HCT116 (cell line): ENCODE measurements around the gene LUM. TPM values are rescaled to one million over a fixed set of nuclear protein-coding genes. Genes with fewer than 3 reads are reported as not detected.

Experiments
- ATAC-seq: fragments of 200-7000 bp; cut with Tn5 transposase; 2 replicates; pipeline ENCODE4 v1.9.1; 2020; ENCODE audit warnings: mild to moderate bottlenecking, moderate library complexity
- BruUV-seq: library from RNA; stranded (reverse); fragments of 400-500 nt; replicated peaks from 2 replicates; lab custom pipeline; 2021; lab: Mats Ljungman, UMichigan
- CTCF ChIA-PET: fragments of 300-600 bp; sonication (Branson Sonifier 250); formaldehyde crosslinking; loops from one replicate; lab custom pipeline; 2021; ENCODE audit warnings: antibody characterized with exemption; lab: Charles Lee
- POLR2A ChIA-PET: fragments of 300-600, 350-600 bp; sonication (Branson Sonifier 250); formaldehyde crosslinking; loops from one replicate; lab custom pipeline; 2021; ENCODE audit warnings: antibody characterized with exemption; lab: Charles Lee
- RAD21 ChIA-PET, 2 experiments: fragments of 300-600 bp; sonication (Branson Sonifier 250); formaldehyde crosslinking; loops; one replicate each; lab custom pipeline; 2023; ENCODE audit warnings: low total read pairs in 2 of 2; ENCODE audit not compliant: uncharacterized antibody in 2 of 2, unreplicated experiment in 2 of 2, low non-redundant PET in 1 of 2; lab: Charles Lee
- DNase-seq: peaks from one replicate; pipeline ENCODE4 v3.0.0-alpha.2; 2010; ENCODE audit warnings: low read depth, low spot score
- H2AFZ ChIP-seq: fragments of 200-600 bp; shearing (Covaris generic), sonication (generic); 2 replicates; pipeline ENCODE4 v1.6.1; 2017; ENCODE audit warnings: low read depth, mixed run types, mixed read lengths, antibody characterized with exemption, low read length; ENCODE audit not compliant: poor library complexity, severe bottlenecking
- H3K27ac ChIP-seq: 2 replicates; pipeline ENCODE4 v1.5.1; 2012; ENCODE audit warnings: low read depth, low read length
- H3K27me3 ChIP-seq: fragments of 200-600 bp; sonication (generic); 2 replicates; pipeline ENCODE4 v1.6.1; 2016; ENCODE audit warnings: mixed run types, low read length, mixed read lengths; ENCODE audit not compliant: insufficient read depth
- H3K36me3 ChIP-seq, 2 experiments: fragments of 200-500 bp in 1 of 2; fragments of 200-600 bp in 1 of 2; sonication (Bioruptor generic) in 1 of 2; sonication (generic) in 1 of 2; 2 replicates each; pipeline versions ENCODE4 v1.5.1 to v1.6.1; 2014 to 2016; ENCODE audit warnings: low read length in 2 of 2, inconsistent platforms in 1 of 2, mixed read lengths in 1 of 2, mixed run types in 1 of 2; ENCODE audit not compliant: insufficient read depth in 2 of 2, control insufficient read depth in 1 of 2
- H3K4me1 ChIP-seq, 2 experiments: fragments of 200-600 bp in 1 of 2; sonication (generic) in 1 of 2; 2 replicates each; pipeline versions ENCODE4 v1.5.1 to v1.6.1; 2012 to 2017; ENCODE audit warnings: low read length in 2 of 2, inconsistent platforms in 1 of 2, mild to moderate bottlenecking in 1 of 2, mixed read lengths in 1 of 2, mixed run types in 1 of 2, moderate library complexity in 1 of 2; ENCODE audit not compliant: insufficient read depth in 2 of 2, control insufficient read depth in 1 of 2
- H3K4me2 ChIP-seq: fragments of 200-600 bp; sonication (generic); 2 replicates; pipeline ENCODE4 v1.6.1; 2017; ENCODE audit warnings: mixed run types, low read length, mixed read lengths
- H3K4me3 ChIP-seq, 2 experiments: fragments of 200-600 bp in 1 of 2; sonication (generic) in 1 of 2; replicated peaks in 1 of 2; 2 replicates each; pipeline ENCODE4 v1.5.1; 2011 to 2016; ENCODE audit warnings: low read length in 2 of 2, control low read depth in 1 of 2, low read depth in 1 of 2, mild to moderate bottlenecking in 1 of 2, mixed read lengths in 1 of 2, mixed run types in 1 of 2
- H3K79me2 ChIP-seq: fragments of 200-600 bp; sonication (generic); 2 replicates; pipeline ENCODE4 v1.6.1; 2017; ENCODE audit warnings: mild to moderate bottlenecking, mixed run types, low read length, moderate library complexity, mixed read lengths; ENCODE audit not compliant: insufficient read depth
- H3K9ac ChIP-seq: fragments of 200-600 bp; sonication (generic); 2 replicates; pipeline ENCODE4 v1.6.1; 2016; ENCODE audit warnings: low read length, mixed read lengths
- H3K9me2 ChIP-seq: fragments of 200-600 bp; sonication (generic), shearing (Covaris generic); 2 replicates; pipeline ENCODE4 v1.6.1; 2017; ENCODE audit warnings: mixed run types, mild to moderate bottlenecking, moderate library complexity; ENCODE audit not compliant: insufficient read depth
- H3K9me3 ChIP-seq, 2 experiments: fragments of 200-500 bp in 1 of 2; fragments of 200-600 bp in 1 of 2; sonication (Bioruptor generic) in 1 of 2; sonication (generic) in 1 of 2; 2 replicates each; pipeline ENCODE4 v1.6.1; 2014 to 2017; ENCODE audit warnings: low read length in 2 of 2, mixed read lengths in 2 of 2, inconsistent platforms in 1 of 2, low read depth in 1 of 2, mild to moderate bottlenecking in 1 of 2, mixed run types in 1 of 2, moderate library complexity in 1 of 2; ENCODE audit not compliant: control insufficient read depth in 1 of 2, insufficient read depth in 1 of 2
- H4K20me1 ChIP-seq: fragments of 200-600 bp; sonication (generic), shearing (Covaris generic); 2 replicates; pipeline ENCODE4 v1.6.1; 2017; ENCODE audit warnings: mixed run types, mild to moderate bottlenecking, moderate library complexity; ENCODE audit not compliant: insufficient read depth
- CBX3 ChIP-seq: IDR thresholded peaks from 2 replicates; pipeline ENCODE4 v1.6.1; 2012; ENCODE audit warnings: low read depth
- CEBPB ChIP-seq: IDR thresholded peaks from 2 replicates; pipeline ENCODE4 v1.6.1; 2012; ENCODE audit warnings: low read depth
- EGR1 ChIP-seq: IDR thresholded peaks from 2 replicates; pipeline ENCODE4 v1.6.1; 2012; ENCODE audit warnings: low read depth
- ELF1 ChIP-seq: IDR thresholded peaks from 2 replicates; pipeline ENCODE4 v1.6.1; 2012; ENCODE audit warnings: low read depth, borderline replicate concordance
- EZH2 ChIP-seq: fragments of 200-600 bp; sonication (generic); IDR thresholded peaks from 2 replicates; pipeline ENCODE4 v1.6.1; 2017; ENCODE audit warnings: antibody characterized with exemption, mixed run types
- EZH2phosphoT487 ChIP-seq: fragments of 200-600 bp; IDR thresholded peaks from 2 replicates; pipeline ENCODE4 v1.6.1; 2018; ENCODE audit warnings: antibody characterized with exemption, borderline replicate concordance
- FOSL1 ChIP-seq: IDR thresholded peaks from 2 replicates; pipeline ENCODE4 v1.6.1; 2012; ENCODE audit warnings: low read depth
- JUND ChIP-seq: IDR thresholded peaks from 2 replicates; pipeline ENCODE4 v1.6.1; 2012
- POLR2A ChIP-seq: IDR thresholded peaks from 2 replicates; pipeline ENCODE4 v1.7.0; 2011; ENCODE audit warnings: borderline replicate concordance; ENCODE audit not compliant: insufficient read depth, insufficient read length; ENCODE audit errors: extremely low read depth
- POLR2AphosphoS5 ChIP-seq: IDR thresholded peaks from 2 replicates; pipeline ENCODE4 v1.6.1; 2011; ENCODE audit warnings: mild to moderate bottlenecking, low read depth, low read length, moderate library complexity
- RAD21 ChIP-seq: IDR thresholded peaks from 2 replicates; pipeline ENCODE4 v1.6.1; 2012; ENCODE audit warnings: low read depth, mild to moderate bottlenecking
- SIN3A ChIP-seq: IDR thresholded peaks from 2 replicates; pipeline ENCODE4 v1.6.1; 2012; ENCODE audit warnings: low read depth
- SP1 ChIP-seq: IDR thresholded peaks from 2 replicates; pipeline ENCODE4 v1.6.1; 2012; ENCODE audit warnings: low read depth
- TCF7L2 ChIP-seq: IDR thresholded peaks from 2 replicates; pipeline ENCODE4 v1.7.0; 2011; ENCODE audit warnings: borderline replicate concordance, inconsistent platforms; ENCODE audit not compliant: insufficient read depth, insufficient read length; ENCODE audit errors: extremely low read depth
- YY1 ChIP-seq: IDR thresholded peaks from 2 replicates; pipeline ENCODE4 v1.6.1; 2011; ENCODE audit warnings: low read length, low read depth, moderate library complexity, mild to moderate bottlenecking; ENCODE audit not compliant: insufficient replicate concordance; ENCODE audit errors: extremely low read depth
- ZFX ChIP-seq: fragments of 450-650 bp; IDR thresholded peaks from 2 replicates; pipeline ENCODE4 v1.6.1; 2017
- intact Hi-C: fragments of 100-400 bp; cut with micrococcal nuclease; formaldehyde crosslinking; loops from 2 replicates; pipeline ENCODE4 v1.10.0; 2022
- total RNA-seq: library from RNA; stranded (reverse); gene quantifications from one replicate; pipeline ENCODE4 v1.2.1, GENCODE V29; 2021; ENCODE audit not compliant: unreplicated experiment
- TF ChIP-seq, protein P1 (sequence below), 3 experiments: fragments of 200-600 bp in 1 of 3; sonication (generic) in 1 of 3; IDR thresholded peaks in 2 of 3; conservative IDR thresholded peaks in 1 of 3; 2 replicates each; pipeline ENCODE4 v1.5.1; 2012 to 2017; ENCODE audit warnings: low read depth in 2 of 3, low read length in 2 of 3, antibody characterized with exemption in 1 of 3, borderline replicate concordance in 1 of 3, control low read depth in 1 of 3, mild to moderate bottlenecking in 1 of 3, mixed read lengths in 1 of 3, mixed run types in 1 of 3, moderate library complexity in 1 of 3; ENCODE audit not compliant: insufficient read depth in 1 of 3
- TF ChIP-seq, protein P2 (sequence below): IDR thresholded peaks from 2 replicates; pipeline ENCODE4 v1.6.1; 2011; ENCODE audit warnings: mild to moderate bottlenecking, low read length, moderate library complexity; ENCODE audit not compliant: insufficient replicate concordance; ENCODE audit errors: extremely low read depth
- TF ChIP-seq, protein P3 (sequence below): IDR thresholded peaks from 2 replicates; pipeline ENCODE4 v1.6.1; 2012; ENCODE audit warnings: low read depth
- TF ChIP-seq, protein P4 (sequence below): IDR thresholded peaks from 2 replicates; pipeline ENCODE4 v1.6.1; 2012

The LUM gene
- total RNA-seq, 1 experiment from 2014 or later: 0.69 TPM

DNA sequence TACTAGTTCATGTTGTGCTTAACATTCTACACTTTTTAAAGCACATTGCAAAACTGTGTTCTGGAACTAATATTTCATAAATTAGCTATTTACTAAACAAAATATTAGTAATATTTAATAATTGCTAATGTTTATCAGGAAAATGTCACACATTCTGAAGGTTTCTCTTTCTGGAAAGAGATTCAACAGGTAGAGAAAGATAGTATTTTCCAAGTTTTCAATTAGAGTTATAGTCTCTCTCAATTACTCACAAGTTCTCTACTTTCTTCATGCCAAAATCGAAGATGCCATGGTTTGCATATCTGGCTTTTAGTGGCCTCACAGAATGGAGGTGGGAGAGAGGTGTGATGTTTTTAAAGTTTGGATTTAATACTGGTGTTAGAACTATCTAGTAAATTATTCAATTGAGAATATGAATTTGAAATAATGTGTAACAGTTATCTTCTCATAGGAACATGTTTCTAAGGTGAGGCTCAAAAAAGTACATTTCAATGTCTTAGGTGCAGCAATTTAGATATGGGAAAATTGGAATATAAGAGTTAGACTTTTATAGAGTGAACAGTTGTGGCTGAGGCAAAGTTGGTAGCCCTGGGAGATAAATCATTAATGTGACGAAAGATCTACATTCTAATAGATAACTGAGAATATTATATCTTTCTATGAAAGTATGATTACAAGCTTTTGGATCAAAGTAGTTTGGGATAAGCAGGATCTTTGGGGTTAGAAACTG is 1.5 kb downstream of the LUM start:
- no peaks in the 10 kb centered on the region for H4K20me1 ChIP-seq
- H3K9me3 ChIP-seq: no peaks in the 10 kb centered on the region
- DNase-seq: no peak
- ATAC-seq: no peak
- H3K27me3 ChIP-seq: no peaks in the 10 kb centered on the region
- TF ChIP-seq ELF1: no peak
- TF ChIP-seq, protein P1, sequence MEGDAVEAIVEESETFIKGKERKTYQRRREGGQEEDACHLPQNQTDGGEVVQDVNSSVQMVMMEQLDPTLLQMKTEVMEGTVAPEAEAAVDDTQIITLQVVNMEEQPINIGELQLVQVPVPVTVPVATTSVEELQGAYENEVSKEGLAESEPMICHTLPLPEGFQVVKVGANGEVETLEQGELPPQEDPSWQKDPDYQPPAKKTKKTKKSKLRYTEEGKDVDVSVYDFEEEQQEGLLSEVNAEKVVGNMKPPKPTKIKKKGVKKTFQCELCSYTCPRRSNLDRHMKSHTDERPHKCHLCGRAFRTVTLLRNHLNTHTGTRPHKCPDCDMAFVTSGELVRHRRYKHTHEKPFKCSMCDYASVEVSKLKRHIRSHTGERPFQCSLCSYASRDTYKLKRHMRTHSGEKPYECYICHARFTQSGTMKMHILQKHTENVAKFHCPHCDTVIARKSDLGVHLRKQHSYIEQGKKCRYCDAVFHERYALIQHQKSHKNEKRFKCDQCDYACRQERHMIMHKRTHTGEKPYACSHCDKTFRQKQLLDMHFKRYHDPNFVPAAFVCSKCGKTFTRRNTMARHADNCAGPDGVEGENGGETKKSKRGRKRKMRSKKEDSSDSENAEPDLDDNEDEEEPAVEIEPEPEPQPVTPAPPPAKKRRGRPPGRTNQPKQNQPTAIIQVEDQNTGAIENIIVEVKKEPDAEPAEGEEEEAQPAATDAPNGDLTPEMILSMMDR (IDR thresholded peaks at IDR 0.05 in 2 of 3, conservative IDR thresholded peaks at IDR 0.05 in 1 of 3; ENCODE audit: borderline replicate concordance in 1 of 3, insufficient read depth in 1 of 3, low read depth in 2 of 3, low read length in 2 of 3): no peak
- no peak for TF ChIP-seq FOSL1
- no peak for TF ChIP-seq CEBPB
- no peak for TF ChIP-seq SP1
- no peak for TF ChIP-seq EZH2phosphoT487
- TF ChIP-seq YY1: no peak
- TF ChIP-seq, protein P2, sequence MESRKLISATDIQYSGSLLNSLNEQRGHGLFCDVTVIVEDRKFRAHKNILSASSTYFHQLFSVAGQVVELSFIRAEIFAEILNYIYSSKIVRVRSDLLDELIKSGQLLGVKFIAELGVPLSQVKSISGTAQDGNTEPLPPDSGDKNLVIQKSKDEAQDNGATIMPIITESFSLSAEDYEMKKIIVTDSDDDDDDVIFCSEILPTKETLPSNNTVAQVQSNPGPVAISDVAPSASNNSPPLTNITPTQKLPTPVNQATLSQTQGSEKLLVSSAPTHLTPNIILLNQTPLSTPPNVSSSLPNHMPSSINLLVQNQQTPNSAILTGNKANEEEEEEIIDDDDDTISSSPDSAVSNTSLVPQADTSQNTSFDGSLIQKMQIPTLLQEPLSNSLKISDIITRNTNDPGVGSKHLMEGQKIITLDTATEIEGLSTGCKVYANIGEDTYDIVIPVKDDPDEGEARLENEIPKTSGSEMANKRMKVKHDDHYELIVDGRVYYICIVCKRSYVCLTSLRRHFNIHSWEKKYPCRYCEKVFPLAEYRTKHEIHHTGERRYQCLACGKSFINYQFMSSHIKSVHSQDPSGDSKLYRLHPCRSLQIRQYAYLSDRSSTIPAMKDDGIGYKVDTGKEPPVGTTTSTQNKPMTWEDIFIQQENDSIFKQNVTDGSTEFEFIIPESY: no peak
- no peak for TF ChIP-seq JUND
- TF ChIP-seq, protein P3, sequence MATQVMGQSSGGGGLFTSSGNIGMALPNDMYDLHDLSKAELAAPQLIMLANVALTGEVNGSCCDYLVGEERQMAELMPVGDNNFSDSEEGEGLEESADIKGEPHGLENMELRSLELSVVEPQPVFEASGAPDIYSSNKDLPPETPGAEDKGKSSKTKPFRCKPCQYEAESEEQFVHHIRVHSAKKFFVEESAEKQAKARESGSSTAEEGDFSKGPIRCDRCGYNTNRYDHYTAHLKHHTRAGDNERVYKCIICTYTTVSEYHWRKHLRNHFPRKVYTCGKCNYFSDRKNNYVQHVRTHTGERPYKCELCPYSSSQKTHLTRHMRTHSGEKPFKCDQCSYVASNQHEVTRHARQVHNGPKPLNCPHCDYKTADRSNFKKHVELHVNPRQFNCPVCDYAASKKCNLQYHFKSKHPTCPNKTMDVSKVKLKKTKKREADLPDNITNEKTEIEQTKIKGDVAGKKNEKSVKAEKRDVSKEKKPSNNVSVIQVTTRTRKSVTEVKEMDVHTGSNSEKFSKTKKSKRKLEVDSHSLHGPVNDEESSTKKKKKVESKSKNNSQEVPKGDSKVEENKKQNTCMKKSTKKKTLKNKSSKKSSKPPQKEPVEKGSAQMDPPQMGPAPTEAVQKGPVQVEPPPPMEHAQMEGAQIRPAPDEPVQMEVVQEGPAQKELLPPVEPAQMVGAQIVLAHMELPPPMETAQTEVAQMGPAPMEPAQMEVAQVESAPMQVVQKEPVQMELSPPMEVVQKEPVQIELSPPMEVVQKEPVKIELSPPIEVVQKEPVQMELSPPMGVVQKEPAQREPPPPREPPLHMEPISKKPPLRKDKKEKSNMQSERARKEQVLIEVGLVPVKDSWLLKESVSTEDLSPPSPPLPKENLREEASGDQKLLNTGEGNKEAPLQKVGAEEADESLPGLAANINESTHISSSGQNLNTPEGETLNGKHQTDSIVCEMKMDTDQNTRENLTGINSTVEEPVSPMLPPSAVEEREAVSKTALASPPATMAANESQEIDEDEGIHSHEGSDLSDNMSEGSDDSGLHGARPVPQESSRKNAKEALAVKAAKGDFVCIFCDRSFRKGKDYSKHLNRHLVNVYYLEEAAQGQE: no peak
- TF ChIP-seq RAD21: no peak
- TF ChIP-seq CBX3: no peak
- no peak for TF ChIP-seq TCF7L2
- TF ChIP-seq EGR1: no peak
- no peak for TF ChIP-seq SIN3A
- no peak for TF ChIP-seq EZH2
- TF ChIP-seq POLR2A: no peak
- no peak for TF ChIP-seq POLR2AphosphoS5
- no peak for TF ChIP-seq ZFX
- TF ChIP-seq, protein P4, sequence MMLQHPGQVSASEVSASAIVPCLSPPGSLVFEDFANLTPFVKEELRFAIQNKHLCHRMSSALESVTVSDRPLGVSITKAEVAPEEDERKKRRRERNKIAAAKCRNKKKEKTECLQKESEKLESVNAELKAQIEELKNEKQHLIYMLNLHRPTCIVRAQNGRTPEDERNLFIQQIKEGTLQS: no peak
- TF ChIP-seq, all 23 proteins: peak for 0
- intact Hi-C loops: loop anchor here (2.0 to 10.0 kb wide), 2 partner anchors 131 to 215 kb away; no protein-coding TSS in a partner anchor
- POLR2A ChIA-PET: no interaction called here
- Histone ChIP-seq H2AFZ (peak overlapping the region; percentile 98), H3K36me3 (no peaks in the 10 kb centered on the region), H3K9me2 (no peaks in the 10 kb centered on the region), H3K4me2 (no peak overlapping the region), H3K4me1 (no peaks in the 10 kb centered on the region), H3K9ac (no peak overlapping the region), H3K79me2 (no peaks in the 10 kb centered on the region), H3K4me3 (no peak overlapping the region), H3K27ac (no peak overlapping the region)
- no TSS peak for BruUV-seq
- RAD21 ChIA-PET: no interaction called here
- CTCF ChIA-PET: interaction anchor here (1.0 to 1.7 kb wide), 4 partner anchors 10 to 245 kb away, joined by 3 to 12 read pairs (median 4); no protein-coding TSS in a partner anchor
